Stimulated activated CD4-positive, alpha-beta T cell treated with anti-CD3 and anti-CD28 coated beads, Interleukin-1b, Interleukin-23, amount 100 ng/mL, for 1 hour (primary cell): ENCODE data around the gene APH1B.
"Not testable (repeated sequence)": the region's sequence is repeated elsewhere in the genome, so short reads cannot be mapped to it uniquely, and the experiment has no call there.

Experiments
- DNase-seq, 2 donors: peaks; one replicate each; pipeline ENCODE4 v3.0.0-alpha.2; 2020; ENCODE audit warnings: low read depth in 2 of 2

APH1B gene

GRCh38 chr15:63331456-63331855 is 54.1 kb downstream of the APH1B start:
- no peak for DNase-seq

GRCh38 chr15:63332367-63333124 is 55.1 kb downstream of the APH1B start:
- no peak for DNase-seq

GRCh38 chr15:63334821-63335220 is 57.4 kb downstream of the APH1B start:
- no peak for DNase-seq

- DNase-seq: no peak
Observed at GRCh38 chr15:63335543-63336240, 58.3 kb downstream of the APH1B start.

GRCh38 chr15:63337046-63337445 is 59.6 kb downstream of the APH1B start:
- no peak for DNase-seq

- DNase-seq: no peak
Observed at GRCh38 chr15:63338170-63338569, 60.8 kb downstream of the APH1B start.

- DNase-seq: no peak
Observed at GRCh38 chr15:63339006-63339766, 61.8 kb downstream of the APH1B start.

GRCh38 chr15:63339836-63340235 is 62.4 kb downstream of the APH1B start:
- no peak for DNase-seq

GRCh38 chr15:63340353-63340752 is 62.9 kb downstream of the APH1B start:
- DNase-seq: no peak

GRCh38 chr15:63340878-63341277 is 63.5 kb downstream of the APH1B start:
- DNase-seq: no peak

GRCh38 chr15:63341898-63342297 is 64.5 kb downstream of the APH1B start:
- no peak for DNase-seq

GRCh38 chr15:63342996-63343562 is 65.7 kb downstream of the APH1B start:
- not testable (repeated sequence) for DNase-seq

GRCh38 chr15:63344731-63345390 is 67.5 kb downstream of the APH1B start:
- DNase-seq: no peak

- DNase-seq: no peak
Observed at GRCh38 chr15:63345391-63345752, 68.0 kb downstream of the APH1B start.

GRCh38 chr15:63347074-63347857 is 69.9 kb downstream of the APH1B start:
- no peak for DNase-seq

- DNase-seq: no peak
Observed at GRCh38 chr15:63348392-63348791, 71.0 kb downstream of the APH1B start.

- DNase-seq: no peak
Observed at GRCh38 chr15:63349156-63349555, 71.8 kb downstream of the APH1B start.

GRCh38 chr15:63349621-63350020 is 72.2 kb downstream of the APH1B start:
- DNase-seq: no peak

- DNase-seq: no peak
Observed at GRCh38 chr15:63350178-63350621, 72.8 kb downstream of the APH1B start.

GRCh38 chr15:63351170-63351569 is 73.8 kb downstream of the APH1B start:
- DNase-seq: no peak

GRCh38 chr15:63352808-63353207 is 75.4 kb downstream of the APH1B start:
- DNase-seq: no peak
